ENCODE results near the gene ASRGL1.
"Not testable (repeated sequence)": the region's sequence is repeated elsewhere in the genome, so short reads cannot be mapped to it uniquely, and the experiment has no call there.

ASRGL1 gene

GRCh38 chr11:62337303-62338181, at the start of gene ASRGL1:
Gene ASRGL1 (plus strand): TSS chr11:62337448. CDS start chr11:62337978, 530 bp downstream.
- peak in 54 of 56 donors; percentile 37 to 92 (median 77) for DNase-seq

DNA sequence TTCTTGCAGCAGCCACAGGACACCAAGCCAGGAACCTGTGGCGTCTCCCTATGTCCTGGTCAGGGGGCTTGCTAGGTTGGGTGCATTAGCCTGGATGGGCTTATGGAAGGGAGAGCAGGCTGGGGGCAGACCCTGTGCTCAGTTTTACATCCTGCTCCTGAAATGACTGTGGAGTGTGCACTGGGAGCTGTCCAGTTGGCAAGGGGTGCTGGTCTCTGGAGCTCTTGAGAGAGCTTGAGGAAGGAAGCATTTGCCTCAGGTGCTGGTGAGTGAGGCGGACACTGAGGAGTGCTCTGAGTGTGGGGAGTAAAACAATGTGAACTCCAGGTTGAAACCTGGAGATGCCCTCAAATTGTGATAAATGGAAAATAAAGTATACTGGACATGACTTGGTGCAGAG, 41.7 kb upstream of the ASRGL1 start:
- DNase-seq: no peak

DNA sequence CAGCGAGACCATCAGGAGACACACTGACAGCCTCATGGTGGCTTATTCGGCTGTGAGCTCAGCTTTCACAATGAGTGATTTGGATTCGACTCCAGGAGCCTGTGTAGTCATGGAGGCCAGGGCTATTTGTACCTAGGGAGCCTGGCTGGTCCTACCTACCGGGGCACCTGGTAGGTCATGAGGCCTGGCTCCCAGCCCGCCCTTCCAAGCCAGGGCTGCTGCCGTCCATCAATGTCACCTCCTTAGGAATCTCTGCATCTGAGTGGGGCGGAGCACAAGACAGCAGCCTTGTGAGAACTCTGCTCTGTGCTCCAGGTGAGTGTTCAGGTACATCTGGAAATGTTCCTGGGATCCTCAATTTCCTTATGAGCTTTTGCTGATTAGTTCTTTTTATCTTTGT, 38.3 kb upstream of the ASRGL1 start, which contains the start of gene SCGB1D4:
SCGB1D4 (minus strand) TSS at position 101 of the 400 bp plus-strand sequence; CDS start at position 36, 65 bp downstream.
- no peak for DNase-seq

DNA sequence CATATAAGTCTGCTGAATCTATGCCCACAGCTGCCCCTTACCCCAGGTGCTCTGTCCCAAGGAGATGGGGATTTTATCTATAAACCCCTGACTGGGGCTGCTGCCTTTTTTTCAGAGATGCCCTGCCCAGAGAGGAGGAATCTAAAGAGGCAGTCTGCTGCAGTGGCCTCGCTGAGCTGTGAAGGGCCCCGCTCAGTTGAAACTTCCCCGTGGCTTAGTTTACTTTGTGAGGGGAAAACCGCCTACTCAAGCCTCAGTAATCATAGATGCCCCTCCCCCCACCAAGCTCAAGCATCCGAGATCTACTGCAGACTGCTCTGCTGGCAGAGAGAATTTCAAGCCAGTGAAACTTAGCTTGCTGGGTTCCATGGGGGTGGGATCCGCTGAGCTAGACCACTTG, 31.0 kb upstream of the ASRGL1 start:
- DNase-seq: no peak

- no peak for DNase-seq
Measured at GRCh38 chr11:62307950-62308349, 29.3 kb upstream of the ASRGL1 start.

DNA sequence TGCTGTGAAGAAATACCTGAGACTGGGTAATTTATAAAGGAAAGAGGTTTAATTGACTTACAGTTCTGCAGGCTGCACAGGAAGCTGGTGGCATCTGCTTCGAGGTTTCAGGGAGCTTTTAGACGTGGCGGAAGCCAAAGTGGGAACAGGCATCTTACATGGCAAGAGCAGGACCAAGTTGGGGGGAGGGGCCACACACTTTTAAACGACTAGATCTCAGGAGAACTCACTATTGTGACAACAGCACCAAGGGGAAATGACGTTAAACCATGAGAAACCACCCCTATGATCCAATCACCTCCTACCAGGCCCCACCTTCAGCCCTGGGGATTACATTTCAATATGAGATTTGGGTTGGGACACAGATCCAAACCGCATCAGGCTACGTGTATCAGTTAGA, 27.3 kb upstream of the ASRGL1 start:
- DNase-seq: no peak

- DNase-seq: no peak
Measured at GRCh38 chr11:62315431-62315830, 21.8 kb upstream of the ASRGL1 start.

- DNase-seq: no peak
Measured at GRCh38 chr11:62322524-62322923, 14.7 kb upstream of the ASRGL1 start.

DNA sequence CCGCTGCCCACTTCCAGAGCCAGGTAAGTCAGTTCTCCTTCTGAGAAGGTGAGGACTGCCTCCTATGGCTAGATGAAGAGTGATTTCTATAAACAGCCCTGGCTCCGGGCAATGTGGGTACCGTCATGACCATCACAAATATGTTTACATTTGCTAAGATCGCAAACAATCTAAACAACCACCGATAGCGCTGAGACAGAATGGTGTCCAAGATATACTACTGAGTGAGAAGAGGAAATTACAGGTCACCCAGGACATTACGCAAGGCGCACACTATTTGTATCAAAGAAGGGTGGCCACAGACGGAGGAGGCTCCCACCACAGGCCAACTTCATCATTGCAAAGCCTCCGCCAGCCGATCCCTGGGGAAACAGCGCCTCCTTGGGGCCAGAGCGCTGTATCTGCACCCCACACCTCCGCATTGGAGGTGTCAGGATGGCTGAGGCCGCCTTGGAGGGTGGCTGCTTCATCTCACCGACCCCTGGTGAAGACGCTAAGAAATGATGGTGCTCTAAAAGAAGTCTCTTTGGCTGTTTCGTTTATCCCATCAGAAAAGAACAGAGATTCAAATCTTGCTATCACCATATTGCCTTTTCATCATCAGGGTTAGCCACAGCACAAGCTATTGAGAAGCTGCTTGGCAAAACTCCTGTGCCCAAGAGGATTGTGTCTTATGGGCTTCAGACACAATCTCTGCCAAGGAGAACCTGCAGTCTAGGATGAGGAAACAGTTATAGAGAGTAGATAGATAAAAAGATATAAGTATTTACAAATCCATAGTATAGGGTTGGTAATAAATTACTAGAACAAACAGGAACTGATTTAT, 12.3 kb upstream of the ASRGL1 start:
- DNase-seq: peak in 10 of 56 donors; percentile 1 to 57 (median 4)

- not testable (repeated sequence) for DNase-seq
Measured at GRCh38 chr11:62325781-62326180, 11.5 kb upstream of the ASRGL1 start.

- not testable (repeated sequence) for DNase-seq
Measured at GRCh38 chr11:62326719-62327118, 10.5 kb upstream of the ASRGL1 start.

GRCh38 chr11:62327541-62327940, 9.7 kb upstream of the ASRGL1 start:
- not testable (repeated sequence) for DNase-seq

- DNase-seq: not testable (repeated sequence)
Measured at GRCh38 chr11:62331264-62331663, 6.0 kb upstream of the ASRGL1 start.

GRCh38 chr11:62333768-62334167, 3.5 kb upstream of the ASRGL1 start:
- no peak for DNase-seq

GRCh38 chr11:62336949-62337302, 322 bp upstream of the ASRGL1 start:
- not testable (repeated sequence) for DNase-seq

- DNase-seq: no peak
Measured at GRCh38 chr11:62338218-62338617, 970 bp downstream of the ASRGL1 start.

- DNase-seq: peak in 52 of 56 donors; percentile 13 to 88 (median 59)
Measured at GRCh38 chr11:62340269-62340901, 3.1 kb downstream of the ASRGL1 start.

DNA sequence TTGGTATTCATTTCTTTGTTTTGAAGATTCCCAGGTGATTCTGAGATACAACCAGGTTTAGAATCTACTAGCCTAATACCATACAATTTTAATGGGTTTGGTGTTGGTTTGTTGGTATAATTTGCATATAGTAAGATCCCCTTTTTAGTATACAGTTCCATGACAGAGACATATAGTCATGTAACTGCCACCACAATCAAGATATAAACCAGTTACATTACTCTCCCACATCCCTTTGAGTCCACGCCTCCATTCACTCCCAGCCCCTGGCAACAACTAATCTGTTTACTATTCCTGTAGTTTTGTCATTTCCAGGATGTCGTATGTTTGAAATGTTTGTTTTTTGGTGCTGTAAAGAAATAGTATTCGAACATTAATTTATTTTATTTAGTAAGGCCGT, 4.3 kb downstream of the ASRGL1 start:
- DNase-seq: no peak

- DNase-seq: not testable (repeated sequence)
Measured at GRCh38 chr11:62343646-62344190, 6.5 kb downstream of the ASRGL1 start.

DNA sequence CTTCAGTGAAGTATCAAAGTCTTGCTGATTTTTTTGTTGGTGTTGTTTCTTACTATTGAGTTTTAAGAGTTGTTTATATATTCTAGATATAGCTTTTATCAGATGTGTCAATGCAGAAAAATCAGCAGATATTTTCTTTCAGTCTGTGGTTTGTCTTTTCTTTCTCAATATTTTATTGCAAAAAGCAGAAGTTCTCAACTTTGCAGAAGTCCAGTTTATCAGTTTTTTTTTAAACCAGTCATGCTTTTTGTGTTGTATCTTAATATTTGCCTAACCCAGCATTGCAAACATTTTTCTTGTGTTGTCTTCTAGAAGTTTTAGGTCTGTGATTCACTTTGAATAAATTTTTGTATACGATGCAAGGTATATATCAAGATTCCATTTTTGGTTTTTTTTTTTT, 7.0 kb downstream of the ASRGL1 start:
- DNase-seq: no peak

- DNase-seq: no peak
Measured at GRCh38 chr11:62345861-62346260, 8.6 kb downstream of the ASRGL1 start.

All from nucleus accumbens (tissue), 56 donors.